Measurements from ENCODE around the gene RETREG2.

GRCh38 chr2:219161097-219161496, 17.0 kb upstream of the RETREG2 start:
- TF ChIP-seq POLR2A (IDR thresholded peaks at IDR 0.05) (no peak), CTCF (IDR thresholded peaks at IDR 0.05) (no peak)

All from lower leg skin (tissue), 3 donors.